HG03442 (cell line): Measurements from ENCODE around the gene MRPS23.

Experiments
- ATAC-seq: cut with Tn5 transposase; IDR thresholded peaks from one replicate; pipeline ENCODE4 v1.9.1; 2021; ENCODE audit warnings: mild to moderate bottlenecking, moderate library complexity; ENCODE audit not compliant: unreplicated experiment

MRPS23 gene

DNA sequence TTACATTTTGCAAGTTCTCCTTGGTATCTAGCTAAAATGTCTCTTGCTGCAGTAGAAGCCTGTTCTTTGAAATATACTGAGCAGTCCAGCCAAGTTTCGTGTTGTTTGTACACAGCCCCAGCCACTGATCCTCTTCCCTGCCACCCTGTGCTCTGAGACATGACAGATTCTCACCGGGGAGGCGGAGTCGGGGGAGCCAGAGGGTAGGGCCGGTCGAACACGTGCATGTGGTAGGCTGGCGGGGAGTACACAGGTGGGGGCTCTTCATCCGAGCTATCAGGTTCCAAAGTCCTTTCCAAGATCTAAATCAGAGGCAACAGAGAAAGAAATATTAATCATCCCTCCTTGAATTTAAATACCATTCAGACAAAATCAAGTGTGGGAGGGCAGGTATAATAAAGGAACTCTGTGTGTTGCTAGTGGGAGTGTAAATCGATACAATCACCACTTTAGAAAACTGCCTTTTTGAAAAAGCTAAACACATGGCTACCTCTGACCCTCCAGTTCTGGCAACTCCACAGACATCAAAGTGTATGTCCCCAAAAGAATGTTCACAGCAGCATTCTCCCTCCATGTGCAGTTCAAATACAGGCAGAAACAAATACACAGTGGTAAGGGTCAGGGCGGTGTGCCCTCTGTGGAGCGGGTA is 29.7 kb upstream of the MRPS23 start:
- no peak for ATAC-seq

DNA sequence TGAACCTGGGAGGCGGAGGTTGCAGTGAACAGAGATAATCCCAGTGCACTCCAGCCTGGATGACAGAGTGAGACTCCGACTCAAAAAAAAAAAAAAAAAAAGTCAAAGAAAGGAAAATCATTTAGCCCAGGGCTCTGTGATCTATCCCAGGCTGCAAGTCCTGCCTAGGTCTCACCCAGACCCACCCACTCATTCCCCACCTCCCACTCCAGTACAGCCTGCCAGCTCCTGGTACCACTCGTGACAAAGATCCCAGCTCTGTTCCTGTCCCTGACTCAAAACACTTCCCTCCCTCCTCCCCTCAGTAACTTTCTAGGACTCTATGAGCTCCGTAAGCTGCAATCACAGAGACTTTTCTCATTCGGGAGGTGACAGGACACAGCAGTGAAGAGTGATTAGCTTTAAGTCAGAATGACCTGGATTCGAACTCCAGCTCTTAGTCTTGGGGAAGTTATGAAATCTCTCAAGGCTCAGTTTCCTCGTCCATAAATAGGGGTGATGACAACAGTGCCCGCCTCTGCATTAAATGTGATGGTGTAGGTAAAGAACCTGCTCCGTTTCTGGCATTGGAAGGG is 28.0 kb upstream of the MRPS23 start:
- no peak for ATAC-seq

DNA sequence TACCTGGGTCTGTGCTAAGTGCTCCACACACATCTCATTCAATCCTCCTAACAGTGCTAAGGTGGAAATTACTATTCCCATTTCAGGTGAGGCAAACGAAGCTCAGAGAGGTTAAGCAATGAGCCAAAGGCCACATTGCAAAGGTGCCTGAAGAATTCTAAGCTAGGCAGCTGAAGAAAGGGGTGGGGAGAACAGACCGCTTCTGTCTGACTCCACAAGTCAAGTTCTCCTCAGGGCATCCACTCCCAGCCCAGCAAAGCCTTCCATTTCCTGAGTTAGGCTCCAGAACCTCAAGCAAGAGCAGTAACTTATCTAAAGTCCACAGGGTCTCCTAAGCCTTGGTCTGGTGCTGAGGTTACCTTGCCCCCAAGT is 27.0 kb upstream of the MRPS23 start:
- no peak for ATAC-seq

DNA sequence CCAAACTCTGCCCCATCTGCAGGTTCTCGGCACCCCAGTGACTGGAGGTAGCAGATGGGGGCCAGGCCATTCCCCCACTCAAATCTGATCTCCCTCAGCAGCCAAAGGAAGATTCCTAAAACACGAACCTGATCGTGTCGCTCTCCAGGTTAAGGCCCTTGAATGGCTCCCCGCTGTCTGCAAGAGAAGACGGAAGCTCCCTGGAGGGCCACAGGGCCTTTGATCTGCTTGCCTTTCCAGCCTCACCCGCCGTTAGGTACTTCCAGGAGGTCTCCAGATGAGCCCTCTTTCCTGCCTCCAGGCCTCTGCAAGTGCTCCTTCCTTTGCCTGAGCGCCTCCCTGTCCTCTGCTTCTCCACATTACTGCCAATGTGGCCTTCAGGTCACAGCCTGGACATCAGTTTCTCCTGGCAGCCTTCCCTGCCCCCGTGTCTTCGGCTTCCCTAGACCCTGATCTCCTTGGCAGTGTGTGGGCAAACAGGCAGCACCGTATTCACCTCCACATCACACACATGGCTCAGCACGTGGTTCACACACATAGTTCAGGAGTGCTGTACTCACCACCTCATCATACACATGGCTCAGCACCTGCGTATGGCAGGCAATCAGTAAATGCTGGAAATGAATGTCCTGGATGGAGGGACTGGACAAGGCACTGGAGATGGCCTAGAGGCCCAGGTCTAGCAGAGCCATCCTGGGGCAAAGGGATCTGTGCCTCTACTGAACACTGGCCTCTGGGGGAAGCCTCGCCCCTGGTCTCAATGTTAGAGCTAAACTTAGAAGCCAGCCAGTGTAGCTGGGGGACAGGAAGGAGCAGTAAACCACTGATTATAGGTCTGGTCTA is 26.4 kb upstream of the MRPS23 start:
- no peak for ATAC-seq

DNA sequence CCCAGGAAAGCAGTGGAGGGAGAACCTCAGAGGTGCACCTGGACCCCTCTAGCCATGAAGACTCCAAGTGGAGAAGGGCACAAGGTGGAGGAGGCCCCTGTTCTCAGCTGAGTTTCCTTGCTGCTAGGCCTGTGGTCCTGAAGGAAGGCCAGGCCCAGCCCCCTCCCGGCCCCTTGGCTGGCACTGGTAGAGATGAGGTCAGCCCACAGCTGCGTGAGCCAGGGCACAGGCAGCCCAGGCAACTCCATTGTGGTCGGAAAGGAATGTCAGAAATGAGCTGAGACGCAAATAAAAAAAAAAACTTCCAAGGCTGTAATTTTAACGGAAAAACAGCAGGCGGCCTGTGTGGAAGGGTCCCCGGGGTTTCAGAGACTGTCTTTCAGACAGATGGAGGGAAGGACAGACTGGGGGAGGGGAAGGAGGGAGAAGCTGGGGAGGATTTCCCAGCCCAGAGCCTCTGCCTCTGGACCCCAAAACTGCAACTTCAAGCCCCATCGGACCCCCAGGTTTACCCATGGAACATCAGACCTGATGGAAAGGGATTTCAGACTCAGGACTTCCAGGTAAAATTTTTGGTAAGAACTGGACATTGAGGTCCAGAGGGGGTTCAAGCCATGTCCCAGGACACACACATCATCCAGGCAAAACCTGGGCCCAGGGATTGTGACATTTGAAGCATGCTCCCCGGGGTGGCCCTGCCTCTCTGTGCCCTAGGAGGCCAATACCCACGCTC is 25.6 kb upstream of the MRPS23 start:
- ATAC-seq: no peak

DNA sequence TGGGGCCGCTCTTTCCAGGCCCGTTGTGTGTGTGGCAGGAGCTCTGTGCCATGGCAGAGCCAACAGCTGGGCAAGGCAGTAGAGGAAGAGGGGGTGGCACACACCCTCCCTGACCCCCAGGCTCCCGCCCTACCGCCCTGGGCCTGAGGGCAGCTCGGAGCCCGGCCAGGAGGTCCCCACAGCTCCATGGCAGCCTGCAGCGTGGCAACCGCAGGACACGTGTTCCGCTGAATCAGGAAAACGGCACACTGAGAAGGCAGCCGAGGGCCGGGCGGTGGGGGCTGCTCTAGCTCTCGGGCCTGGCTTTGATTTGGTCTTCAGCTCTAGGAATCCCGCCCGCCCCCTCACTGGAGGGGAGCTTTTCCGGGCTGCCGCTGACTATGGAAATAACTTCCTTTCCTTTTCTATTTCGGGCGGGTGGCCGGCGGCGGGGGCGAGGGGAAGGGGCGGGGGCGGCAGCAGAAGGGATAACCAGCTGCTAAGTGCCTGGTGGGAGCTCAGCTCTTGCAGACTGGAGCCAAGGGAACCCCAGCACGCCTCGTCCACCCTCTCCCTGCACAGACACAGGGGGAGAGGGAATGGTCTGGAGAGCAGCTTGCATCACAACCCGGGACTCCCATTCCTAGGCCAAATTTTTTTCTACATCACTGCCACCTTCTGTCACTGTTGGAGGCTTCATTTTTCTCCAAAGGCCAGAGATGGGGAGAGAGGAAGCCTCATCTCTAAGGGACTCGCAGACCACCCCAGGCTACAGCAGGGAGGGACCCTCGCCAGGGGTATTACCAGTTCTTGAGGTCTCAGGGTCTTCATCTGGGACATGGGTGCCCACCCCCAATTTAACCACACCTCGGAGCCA is 24.8 kb upstream of the MRPS23 start:
- no peak for ATAC-seq

DNA sequence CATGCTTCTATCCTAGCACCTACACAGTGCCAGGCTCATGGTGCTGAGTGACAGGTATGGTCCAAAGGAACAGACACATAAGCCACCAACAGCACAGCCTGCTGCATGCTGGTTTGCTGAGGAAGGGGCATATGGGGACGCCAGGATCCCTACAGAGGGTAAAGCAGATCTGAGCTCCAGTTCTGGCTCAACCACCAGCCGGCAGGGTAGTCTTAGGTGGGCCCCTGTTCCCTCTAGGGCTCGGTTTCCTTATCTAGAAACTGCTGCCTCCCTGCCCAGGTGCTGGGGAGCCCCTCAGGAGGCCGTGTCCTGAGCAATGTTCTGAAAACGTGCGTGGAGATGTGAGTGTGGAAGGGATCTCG is 24.2 kb upstream of the MRPS23 start:
- ATAC-seq: no peak

DNA sequence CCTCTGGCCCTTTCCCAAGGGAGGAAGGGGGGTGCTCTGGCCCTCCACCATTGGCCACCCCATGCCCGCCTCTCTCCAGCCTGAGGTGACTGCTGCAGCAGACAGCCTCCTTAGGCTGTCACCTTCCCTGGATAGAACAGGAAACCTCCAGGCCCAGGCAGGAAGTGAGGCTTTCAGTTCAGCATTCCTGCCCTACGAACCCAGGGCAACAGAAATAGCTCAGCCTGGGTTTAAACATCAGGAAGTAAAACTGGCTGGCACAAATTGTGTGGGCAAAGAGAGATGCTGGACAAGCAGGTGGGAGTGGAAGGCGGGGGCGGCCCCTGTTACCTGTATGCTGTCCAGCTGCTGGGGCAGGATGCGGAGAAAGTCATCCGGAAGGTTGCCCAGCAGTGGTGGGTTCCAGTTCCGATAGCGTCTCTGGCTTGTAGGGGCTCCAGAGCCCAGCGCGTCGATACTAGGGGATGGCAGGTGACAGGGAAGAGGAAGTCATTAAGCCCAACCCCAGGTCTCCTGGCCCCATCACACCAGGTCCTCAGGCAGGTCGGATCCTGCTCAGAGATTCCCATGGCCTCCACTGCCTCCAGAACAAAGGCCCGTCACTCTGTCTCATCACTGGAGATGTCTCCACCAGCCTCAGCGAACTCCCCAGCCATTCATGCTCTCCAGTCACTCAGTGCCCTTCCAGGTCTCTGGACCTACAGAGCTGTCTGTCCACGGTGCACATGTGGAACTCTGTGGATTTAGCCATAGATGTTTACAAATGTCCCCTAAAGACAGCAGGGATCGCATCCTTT is 23.6 kb upstream of the MRPS23 start:
- no peak for ATAC-seq

DNA sequence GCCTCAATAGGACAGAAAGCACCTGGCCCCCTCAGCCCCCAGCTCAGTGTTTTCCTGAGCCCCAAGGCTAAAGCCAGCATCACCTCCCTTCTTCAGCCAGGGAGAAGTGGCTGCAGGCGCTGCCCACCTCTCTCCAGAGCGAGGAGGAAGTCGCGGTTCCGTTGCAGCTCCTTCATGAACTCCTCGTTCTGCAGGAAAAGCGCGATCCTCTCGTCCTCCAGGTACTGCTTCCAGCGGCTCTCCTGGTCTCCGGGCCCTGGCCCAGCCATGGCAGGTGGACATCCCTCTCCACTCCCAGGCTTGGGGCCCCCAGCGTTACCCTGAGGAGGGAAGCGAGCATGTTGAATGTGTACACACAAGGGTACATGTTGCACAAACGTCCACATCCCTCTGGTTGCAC is 22.7 kb upstream of the MRPS23 start:
- ATAC-seq: no peak

DNA sequence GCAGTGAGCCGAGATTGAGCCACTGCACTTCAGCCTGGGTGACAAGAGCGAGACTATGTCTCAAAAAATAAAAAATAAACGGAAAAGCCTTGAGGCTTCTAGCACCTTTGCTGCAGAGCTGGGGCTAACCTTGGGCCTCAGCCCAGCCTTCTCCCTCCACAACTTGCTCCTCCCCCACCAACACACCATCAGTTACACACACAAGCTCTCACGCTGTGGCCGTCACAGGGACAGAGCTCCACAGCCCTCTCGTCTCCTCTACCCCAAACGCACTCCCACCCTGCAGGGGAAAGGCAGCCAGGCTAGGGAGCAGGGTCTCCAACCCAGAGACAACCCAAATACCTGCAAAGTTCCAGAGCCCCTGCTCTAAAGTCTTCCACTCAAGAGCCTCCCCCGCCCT is 22.0 kb upstream of the MRPS23 start:
- no peak for ATAC-seq

DNA sequence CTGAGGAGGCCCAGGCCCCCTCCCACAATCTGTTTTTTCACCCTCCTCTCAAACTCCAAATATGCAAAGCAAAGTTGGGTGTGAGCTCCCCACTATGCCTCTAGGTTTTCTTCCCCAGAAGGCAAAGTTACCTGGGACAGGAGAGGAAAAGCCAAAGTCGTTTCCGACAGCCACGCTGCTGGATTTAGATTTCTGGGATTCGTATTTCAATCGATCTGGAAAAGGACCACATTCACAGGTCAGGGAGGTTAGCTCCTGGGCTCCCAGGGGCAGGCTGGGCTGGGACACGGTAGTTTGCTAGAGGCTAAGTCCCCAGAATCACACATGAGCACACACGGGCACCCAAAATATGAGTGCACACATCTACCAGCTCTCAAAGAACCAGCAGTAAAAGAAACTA is 21.3 kb upstream of the MRPS23 start:
- no peak for ATAC-seq

DNA sequence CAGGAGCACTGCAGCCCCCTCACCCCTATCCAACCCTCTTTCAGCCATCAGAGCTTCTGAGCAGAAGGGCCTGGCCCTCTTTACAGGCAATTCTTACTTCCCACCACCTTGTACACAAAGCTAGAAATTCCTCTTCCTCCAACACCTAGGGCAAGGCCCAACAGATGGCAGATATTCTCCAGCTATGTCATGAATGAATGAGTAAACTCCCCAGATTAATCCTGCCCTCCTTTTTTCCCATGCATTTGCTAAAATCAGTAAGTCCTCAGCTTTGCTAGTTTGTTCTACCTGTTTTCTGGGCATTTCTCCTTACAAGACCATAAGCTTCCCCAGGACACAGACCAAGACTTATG is 20.4 kb upstream of the MRPS23 start:
- no peak for ATAC-seq

DNA sequence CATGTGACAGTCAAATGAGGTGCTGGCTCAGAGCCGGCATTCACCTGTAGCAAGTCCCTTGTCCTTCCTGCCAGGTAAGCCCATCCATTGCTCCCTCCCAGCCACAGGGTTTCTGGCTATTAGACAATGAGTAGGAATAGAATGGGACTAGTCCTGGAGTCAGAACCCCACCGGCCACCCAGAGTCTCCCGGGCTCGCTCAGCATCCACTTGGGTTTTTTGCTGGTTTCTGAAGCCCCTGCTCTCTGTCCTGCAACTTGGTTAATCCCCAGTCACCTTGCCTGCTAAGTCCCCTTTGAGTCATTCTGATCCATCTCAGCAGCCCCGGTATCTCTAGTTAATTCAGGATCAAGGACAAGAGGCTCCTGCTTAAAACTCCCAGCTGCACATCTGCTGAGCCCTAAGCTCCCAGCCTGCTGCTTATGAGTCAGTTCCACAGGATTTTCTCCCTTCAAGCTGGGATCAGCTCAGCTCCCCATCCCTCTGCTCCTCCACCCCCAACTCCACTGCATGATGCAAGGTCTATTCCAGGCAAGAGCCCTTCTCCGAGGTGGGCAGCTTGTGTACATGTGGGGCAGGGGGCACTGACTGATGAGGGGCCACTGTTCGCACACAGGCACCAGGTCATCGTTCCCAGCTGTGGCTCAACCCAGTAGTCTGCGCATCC is 19.9 kb upstream of the MRPS23 start:
- no peak for ATAC-seq

DNA sequence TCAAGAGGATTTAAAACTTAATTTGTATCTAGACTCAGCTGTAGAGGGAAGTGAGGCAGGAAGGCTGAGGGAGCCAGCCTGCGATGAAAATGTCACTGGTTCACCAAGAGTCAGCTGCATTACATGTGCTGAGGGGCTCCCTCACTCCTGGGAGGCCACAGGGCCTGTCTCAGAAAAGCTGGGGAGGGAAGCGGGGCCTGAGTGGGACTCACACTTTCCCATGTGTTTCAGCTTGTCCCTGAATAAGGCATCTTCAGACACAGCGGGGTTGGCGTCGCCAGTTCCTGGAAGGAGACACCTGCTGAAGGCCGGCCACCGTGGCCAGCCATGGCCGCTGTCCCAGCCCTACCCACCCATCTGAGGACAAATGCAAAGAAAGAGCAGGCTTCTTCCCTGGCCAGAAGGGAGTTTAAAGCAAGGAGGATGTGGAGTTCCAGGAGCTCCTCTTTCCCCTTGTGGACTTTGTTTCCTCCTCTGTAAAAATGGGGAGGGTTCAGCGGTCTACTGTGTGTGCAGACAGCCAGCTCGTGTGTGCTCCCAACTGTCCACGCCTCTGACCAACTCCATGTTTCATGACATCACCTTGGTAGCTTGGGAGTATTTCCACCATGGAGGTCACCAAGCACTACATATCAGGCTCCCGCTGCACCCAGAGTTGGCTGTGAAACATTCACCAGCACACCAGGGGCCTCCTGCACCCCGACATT is 19.2 kb upstream of the MRPS23 start:
- no peak for ATAC-seq

DNA sequence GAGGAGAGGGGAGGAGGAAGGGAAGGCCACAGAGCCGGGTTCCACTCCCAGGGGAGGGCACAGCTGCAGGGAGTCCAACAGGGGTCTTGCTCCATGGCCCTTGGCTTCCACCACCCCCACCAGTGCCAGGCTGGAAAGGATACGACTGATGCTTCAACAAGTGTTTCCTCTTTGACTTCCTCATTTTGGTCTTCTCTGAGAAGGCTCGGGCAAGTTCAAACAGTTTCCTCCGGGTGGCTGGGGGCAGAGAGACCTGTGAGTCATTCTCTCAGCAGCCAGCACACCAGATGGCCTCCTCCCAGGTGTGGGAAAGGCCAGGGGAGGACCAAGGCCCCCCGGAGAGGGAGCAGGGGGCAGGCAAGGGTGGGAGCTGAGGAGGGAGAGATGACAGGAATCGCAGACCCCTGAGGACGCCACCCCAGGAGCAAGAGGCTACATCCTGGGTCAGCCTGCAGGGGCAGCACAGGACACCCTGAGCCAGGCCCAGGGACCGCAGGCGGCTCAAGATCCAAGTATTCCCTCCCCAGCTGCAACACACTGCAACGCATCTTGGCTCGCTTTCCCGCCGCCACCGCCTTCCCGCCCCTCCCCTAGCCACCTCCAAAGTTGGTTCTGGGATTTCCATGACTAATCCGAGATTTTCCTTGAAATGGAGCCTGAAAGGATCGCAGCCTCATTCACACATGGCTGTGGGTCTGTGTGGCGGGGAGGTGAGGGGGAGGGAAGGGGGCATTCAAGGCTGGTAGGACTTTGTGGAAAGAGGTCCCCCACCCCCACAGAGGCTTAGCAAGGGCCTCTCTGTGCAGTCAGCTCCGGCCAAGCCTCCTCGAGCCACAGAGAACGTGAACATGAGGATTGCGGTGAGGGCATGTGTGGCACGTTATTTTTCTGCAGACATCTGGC is 18.4 kb upstream of the MRPS23 start:
- peak; percentile 83 for ATAC-seq

DNA sequence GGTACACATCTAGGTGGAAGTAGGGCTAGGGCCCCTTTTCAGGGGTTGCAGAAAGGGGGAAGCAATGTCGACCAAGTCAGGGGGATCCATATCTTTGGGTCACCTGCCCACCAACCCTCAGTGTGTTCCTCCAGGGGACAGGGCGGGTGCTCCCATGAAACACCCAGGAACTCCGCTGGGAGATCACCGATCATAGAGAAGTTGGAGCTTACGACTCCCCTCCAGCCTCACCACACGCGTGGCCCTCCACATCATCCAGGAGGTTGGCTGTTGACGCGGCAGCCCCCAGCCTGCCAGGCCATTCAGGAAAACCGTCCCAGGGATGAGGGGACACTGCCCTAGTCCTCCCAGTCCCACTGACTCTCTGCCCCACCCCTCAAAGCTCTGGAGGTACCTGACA is 17.3 kb upstream of the MRPS23 start:
- no peak for ATAC-seq

DNA sequence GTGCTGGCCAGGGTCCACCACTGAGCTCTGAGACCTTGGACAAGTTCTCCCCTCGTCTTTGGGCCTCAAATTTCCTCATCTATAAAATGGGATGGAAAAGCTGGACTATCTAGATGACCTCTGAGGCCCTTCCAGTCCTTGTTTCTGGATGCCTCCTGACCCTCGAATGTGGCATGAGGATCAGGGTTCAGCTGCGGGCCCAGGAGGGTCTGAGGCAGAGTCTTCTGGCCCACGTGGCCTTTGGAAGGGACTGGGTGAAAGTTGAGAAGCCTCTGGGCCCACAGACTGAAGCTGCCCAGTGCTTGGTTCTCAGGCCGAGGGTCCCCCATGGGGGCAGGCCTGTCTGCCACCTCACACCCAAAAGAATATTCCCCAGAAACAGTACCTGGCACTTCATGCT is 16.9 kb upstream of the MRPS23 start:
- ATAC-seq: no peak

DNA sequence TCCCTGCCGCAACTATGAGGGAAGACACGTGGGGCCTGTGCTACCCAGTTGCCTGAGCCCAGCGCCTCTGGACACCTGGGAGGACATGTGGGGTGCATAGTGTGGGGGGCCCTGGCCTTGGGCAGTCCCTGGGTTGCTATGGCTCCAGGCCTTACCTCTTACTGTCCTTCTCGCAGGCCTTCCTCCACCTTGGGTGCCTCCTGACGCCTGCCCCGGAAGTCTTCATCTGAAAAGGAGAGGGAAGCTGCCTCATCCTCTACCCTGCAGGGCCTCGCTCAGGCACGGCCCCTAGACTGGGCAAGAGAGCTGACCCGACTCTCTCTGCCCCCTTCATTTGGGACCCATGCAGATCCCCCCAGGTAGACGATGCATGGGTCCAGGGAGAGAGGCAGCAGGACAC is 16.5 kb upstream of the MRPS23 start:
- ATAC-seq: no peak
